ENCODE data around the gene POP7.

Gene POP7

DNA sequence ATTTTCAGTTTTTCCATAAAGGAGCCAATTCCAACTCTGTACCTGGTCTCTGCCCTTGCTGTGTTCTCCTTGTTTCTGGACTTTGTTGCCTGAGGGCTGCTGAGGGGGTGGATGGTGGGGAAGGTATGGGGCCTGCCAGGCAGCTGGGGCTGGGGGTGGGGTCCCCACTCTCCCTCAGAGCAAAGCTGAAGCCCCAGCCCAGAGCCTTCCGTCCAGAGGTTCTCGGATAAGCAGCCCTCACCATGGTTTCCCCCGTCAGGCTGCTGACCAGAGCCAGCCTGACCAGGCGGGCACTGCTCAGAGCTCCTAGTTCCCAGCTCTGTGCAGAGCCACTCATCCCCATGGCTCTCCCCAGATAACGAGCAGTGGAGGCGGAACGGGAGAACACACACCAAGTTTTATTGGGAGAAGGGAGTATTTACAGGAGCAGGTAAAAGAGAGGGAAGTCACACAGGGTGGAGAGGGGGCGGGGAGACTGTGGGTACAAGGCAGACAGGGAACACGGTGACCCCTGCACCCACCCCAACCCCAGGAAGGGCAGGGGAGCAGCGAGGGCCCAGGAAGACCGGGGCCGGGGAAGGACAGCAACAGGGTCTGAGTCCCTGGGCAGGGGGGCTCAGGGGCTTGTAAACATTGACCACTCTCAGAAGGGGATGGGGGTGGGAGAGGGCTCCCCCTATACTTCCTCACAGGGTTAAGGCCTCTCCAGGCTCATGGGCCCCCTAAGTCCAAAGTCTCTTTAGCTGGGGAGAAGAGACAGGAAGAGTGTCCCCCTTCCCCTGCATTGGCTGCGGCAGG is 26.6 kb upstream of the POP7 start:
- no peak for DNase-seq (ENCODE audit: low read depth, low spot score)

- no peak for DNase-seq (ENCODE audit: low read depth, low spot score)
Measured at GRCh38 chr7:100679927-100680575, 25.9 kb upstream of the POP7 start.

- no peak for DNase-seq (ENCODE audit: low read depth, low spot score)
Measured at GRCh38 chr7:100680576-100681271, 25.2 kb upstream of the POP7 start.

GRCh38 chr7:100681491-100682227 is 24.3 kb upstream of the POP7 start:
- no peak for DNase-seq (ENCODE audit: low read depth, low spot score)

DNA sequence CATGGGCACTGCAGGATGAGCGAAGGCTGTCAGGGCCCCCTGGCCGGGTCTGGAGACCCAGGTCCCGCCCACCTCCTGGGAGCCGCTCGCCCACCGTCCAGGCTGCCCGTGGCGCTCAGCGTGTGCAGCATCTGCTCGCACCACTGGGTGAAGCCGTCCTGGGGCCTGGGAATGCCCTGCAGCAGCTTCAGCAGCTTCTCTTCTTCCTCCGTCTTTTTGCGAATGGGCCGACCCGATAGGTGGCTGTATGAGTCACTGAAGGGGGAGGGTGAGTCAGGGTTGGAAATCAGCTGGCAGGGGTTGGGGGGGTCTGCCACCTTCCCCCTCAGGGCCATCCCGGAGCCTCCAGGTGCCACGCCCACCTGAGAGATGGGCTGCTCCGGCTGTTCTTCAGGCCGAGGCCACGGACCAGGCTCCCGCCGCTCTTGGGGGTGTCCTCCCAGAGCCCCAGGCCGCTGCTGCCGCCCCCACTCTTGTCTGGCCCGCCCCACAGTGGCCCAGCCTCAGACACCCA is 23.6 kb upstream of the POP7 start:
- DNase-seq (ENCODE audit: low read depth, low spot score) = no peak

DNA sequence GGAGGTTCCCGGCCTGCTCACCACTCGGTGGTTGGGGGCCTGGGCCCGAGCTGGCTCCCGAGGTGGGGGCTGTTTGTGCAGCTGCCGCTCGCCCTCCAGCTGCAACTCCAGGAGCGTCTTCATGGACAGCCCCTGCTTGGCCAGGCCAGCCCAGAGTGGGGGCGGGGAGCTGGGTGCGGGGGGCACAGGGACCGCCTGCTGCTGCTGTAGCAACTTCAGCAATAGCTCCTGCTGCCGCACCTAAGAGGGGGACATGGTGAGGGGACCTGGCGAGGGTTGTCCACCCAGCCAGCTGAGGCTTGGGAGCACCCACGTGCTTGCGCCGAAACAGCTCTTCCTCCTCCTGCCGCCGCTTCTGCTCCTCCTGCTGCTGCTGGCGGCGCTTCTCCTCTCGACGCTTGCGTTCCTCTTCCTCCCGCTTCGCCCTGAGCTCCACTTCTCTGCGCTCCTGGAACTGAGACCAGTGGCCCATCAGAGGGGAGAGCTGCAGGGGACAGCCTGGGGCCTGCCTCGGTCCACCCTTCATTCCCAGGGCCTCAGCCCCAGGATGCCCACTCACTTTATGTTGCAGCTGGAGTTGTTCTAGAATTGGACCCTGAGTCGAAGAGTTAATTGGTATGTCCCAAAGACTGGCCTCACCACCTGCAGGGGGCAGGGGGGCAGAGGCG is 22.8 kb upstream of the POP7 start:
- DNase-seq (ENCODE audit: low read depth, low spot score) = no peak

DNA sequence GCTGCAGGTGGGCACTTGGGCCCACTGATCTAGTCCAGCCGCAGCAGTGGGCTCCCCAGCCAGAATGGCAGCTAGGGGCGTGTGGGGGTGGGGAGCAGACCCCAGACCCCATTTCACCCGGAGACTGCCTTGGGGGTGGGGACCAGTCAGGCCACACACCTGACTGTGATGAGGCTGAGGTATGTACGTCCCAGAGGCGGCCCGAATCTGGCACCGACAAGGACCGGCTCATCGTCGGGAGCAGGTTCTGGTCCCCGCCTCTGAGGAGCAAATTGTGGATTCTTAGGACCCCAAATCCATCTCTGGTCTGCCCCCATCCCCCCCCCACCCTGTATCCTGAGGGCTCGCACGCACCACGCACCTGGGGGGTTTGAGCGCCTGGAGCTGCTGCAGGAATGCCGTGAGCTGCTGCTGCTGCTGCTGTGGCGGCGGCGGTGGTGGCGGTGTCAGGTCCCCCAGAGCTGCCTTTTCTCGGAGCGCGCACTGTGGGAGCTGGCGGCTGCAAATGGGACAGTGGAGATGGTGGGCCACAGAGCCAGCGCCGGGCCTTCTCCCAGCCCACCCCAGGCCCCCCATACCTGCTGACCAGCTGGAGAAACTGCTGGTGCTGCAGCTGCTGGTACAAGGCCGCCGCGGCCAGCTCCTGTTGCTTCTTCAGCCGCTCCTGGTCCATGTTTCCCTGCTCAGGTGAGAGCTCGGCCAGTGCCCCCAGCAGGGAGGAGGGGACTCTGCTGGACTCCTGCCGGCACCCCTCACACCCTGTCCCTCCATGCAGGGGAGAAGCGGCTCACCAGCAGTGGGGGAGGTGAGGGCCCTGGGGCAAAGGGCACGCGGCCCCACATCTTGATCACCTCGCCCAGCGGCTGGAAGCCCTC is 22.0 kb upstream of the POP7 start:
- DNase-seq (ENCODE audit: low read depth, low spot score) = no peak

- DNase-seq (ENCODE audit: low read depth, low spot score) = no peak
Measured at GRCh38 chr7:100684534-100685042, 21.3 kb upstream of the POP7 start.

GRCh38 chr7:100685049-100685605 is 20.8 kb upstream of the POP7 start:
- no peak for DNase-seq (ENCODE audit: low read depth, low spot score)

DNA sequence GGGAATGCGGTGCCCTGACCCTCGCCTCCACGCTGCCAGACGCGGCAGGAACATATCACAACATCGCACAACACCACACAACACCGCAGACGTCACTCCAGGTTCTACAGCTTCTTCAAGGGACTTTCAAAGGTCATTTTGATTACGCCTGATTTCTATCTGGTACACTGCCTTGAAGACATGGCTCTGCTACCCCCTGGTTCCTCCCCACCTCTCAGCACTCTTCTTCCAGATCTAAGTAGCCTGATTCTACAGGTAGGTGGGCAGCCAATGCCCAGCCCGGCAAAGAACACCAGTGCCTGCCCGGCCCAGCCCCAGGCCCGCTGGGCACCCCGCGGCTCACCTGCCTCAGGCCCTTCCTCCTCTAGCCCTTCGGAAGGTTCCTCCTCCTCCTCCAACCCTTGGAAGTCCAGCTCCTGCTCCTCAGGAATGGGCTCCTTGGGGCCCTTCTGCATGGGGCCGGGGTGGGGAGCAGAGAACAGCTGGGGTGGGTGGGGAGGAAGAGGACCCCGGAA is 20.2 kb upstream of the POP7 start:
- no peak for DNase-seq (ENCODE audit: low read depth, low spot score)

- DNase-seq (ENCODE audit: low read depth, low spot score) = no peak
Measured at GRCh38 chr7:100686201-100686821, 19.6 kb upstream of the POP7 start.

DNA sequence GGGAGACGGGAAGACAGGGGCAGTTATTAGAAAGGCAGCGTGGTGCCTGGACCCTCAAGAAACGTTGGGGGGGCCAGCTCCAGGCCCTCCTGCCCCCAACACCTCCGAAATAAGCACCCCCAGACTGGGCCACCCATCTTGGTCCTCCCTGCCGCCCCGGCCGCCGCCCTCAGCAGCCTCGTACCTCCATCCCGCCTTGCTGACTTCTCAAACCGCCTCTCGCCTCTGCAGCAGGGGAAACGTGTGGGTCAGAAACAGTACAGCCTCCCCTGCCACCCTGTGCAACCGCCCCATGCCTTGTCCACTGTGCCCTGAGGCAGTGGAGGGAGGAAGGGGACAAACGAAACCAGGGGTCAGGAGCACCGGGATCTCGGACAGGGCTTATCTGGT is 19.1 kb upstream of the POP7 start:
- no peak for DNase-seq (ENCODE audit: low read depth, low spot score)

DNA sequence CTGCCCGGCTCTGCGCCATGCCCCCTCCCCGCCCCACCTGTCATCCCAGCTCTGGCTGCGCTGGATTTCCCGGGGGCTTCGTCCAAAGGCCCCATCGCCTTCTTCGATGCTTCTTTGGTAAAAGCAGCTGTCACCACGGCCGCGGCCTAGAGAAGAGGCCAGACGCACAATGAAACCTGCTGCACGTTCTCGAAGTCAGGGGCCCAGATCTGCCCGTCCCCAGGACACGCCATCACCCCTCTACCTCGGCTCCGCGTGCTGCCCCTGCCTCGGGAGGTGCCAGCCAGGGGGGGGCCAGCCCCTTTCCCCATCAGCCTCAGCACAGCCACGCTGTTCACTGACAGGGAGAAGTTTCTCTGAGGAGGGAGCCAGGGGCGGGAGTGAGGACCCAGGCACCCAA is 18.7 kb upstream of the POP7 start:
- no peak for DNase-seq (ENCODE audit: low read depth, low spot score)

DNA sequence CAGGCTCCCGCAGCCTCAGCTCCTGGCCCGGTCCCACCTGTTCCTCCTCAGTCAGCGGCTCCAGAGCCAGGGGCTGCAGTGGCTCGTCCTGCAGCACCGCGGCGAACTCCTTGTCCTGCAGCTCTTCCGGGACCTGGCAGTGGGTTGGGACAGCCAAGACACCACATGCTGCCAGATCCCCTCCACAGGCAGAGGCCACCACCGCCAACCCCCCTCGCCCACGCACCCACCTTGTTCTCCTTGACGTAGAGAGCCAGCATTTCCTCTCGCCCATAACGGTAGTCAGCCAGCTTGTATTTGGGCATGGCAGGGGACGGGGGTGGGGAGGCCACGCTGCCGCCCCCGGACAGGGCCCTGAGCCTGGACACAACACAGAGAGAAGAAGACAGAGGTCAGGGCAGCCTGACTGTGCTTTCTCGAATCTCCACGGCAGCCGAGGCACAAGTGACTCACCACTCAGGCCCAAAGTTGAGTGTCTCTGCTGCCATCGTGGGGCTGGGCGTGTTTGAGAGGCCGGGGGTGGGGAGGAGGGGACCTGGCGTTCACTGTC is 18.1 kb upstream of the POP7 start:
- DNase-seq (ENCODE audit: low read depth, low spot score) = no peak

GRCh38 chr7:100688326-100688860 is 17.5 kb upstream of the POP7 start:
- no peak for DNase-seq (ENCODE audit: low read depth, low spot score)

GRCh38 chr7:100689230-100690135 is 16.4 kb upstream of the POP7 start:
- no peak for DNase-seq (ENCODE audit: low read depth, low spot score)
